Left lung (tissue), 10 donors: ENCODE data around the gene FAM240A. TPM values are rescaled to one million over a fixed set of nuclear protein-coding genes. Genes with fewer than 3 reads are reported as not detected.

Experiments used
- ATAC-seq: fragments of 200-7000 bp; cut with Tn5 transposase; one replicate; pipeline ENCODE4 v1.9.1; 2020; ENCODE audit warnings: moderate library complexity
- DNase-seq, 4 donors: peaks; one replicate each; pipeline ENCODE4 v3.0.0-alpha.2; 2013 to 2020
- H3K27ac ChIP-seq, 2 donors: fragments of 200-600 bp; sonication (generic) in 1 of 2; one replicate each; pipeline versions ENCODE4 v1.5.0 to v1.8.0; 2020 to 2021
- H3K27me3 ChIP-seq, 2 donors: fragments of 200-600 bp; sonication (generic) in 1 of 2; one replicate each; pipeline versions ENCODE4 v1.5.0 to v1.8.0; 2020 to 2021
- H3K36me3 ChIP-seq, 2 donors: fragments of 200-600 bp; sonication (generic) in 1 of 2; one replicate each; pipeline versions ENCODE4 v1.5.0 to v1.8.0; 2020 to 2021
- H3K4me1 ChIP-seq, 2 donors: fragments of 200-600 bp; one replicate each; pipeline ENCODE4 v1.8.0; 2021
- H3K4me3 ChIP-seq, 2 donors: fragments of 200-600 bp; sonication (generic) in 1 of 2; one replicate each; pipeline versions ENCODE4 v1.5.0 to v1.8.0; 2020 to 2021; ENCODE audit warnings: mild to moderate bottlenecking in 1 of 2
- H3K9me3 ChIP-seq, 2 donors: fragments of 200-600 bp; sonication (generic) in 1 of 2; one replicate each; pipeline versions ENCODE4 v1.5.0 to v1.8.0; 2020 to 2021
- CTCF ChIP-seq, 2 donors: fragments of 200-600 bp; sonication (generic) in 1 of 2; IDR thresholded peaks; one replicate each; pipeline versions ENCODE4 v1.5.0 to v1.8.0; 2021; ENCODE audit warnings: antibody characterized with exemption in 2 of 2
- intact Hi-C, 2 donors: fragments of 100-400 bp; cut with DNase I; formaldehyde crosslinking; loops; one replicate each; pipeline versions ENCODE4 v1.11.2 to v1.14.2; 2022
- polyA plus RNA-seq, 6 donors: library from polyadenylated mRNA; unstranded; fragments of 120-200 nt; gene quantifications; one replicate each; pipeline ENCODE4 v1.2.1, GENCODE V29; 2013; ENCODE audit not compliant: insufficient read length in 6 of 6
- total RNA-seq, 2 donors: library from RNA; stranded (reverse); fragmentation: NEBNext Ultra II Directional; extraction: Animal tissue kit (Norgen Biotek cat#: 25700); gene quantifications; one replicate each; pipeline ENCODE4 v1.2.1, GENCODE V29; 2021
- donor health status: DM: no; HTN: yes; CAD: no.
- donor health status: DM: no; HTN: no; CAD: no.

Gene FAM240A
- total and polyA plus RNA-seq, 8 donors = not detected

- Histone ChIP-seq H3K9me3 (no peaks in the 10 kb centered on the region), H3K36me3 (peaks cover 0 to 73% of the 10 kb centered on the region in 2 donors), H3K4me1 (no peaks in the 10 kb centered on the region), H3K27ac (no peak overlapping the region), H3K27me3 (no peaks in the 10 kb centered on the region), H3K4me3 (no peak overlapping the region)
- TF ChIP-seq CTCF (IDR thresholded peaks at IDR 0.05) = no peak
- intact Hi-C loops = no loop called here
- no peak for ATAC-seq
- peak in 2 of 4 donors; percentile 26 for DNase-seq
These were observed 63.1 kb downstream of the FAM240A start for GRCh38 chr3:46675426-46675825.

Other genes starting within 250 kb of the FAM240A start
- 10 to 100 TPM in 1 of 2 donors, 1 to 10 TPM in 1; 2.9 to 13.8 TPM for gene CCR5, start 241.6 kb upstream of the FAM240A start, total RNA-seq
- gene CCR5, start 241.6 kb upstream of the FAM240A start, polyA plus RNA-seq = under 1 TPM; 0.33 to 0.97 (median 0.50) TPM
- gene CCRL2, start 205.3 kb upstream of the FAM240A start, total RNA-seq = 10 to 100 TPM; 18.9 to 37.1 TPM
- 1 to 10 TPM; 3.4 to 5.6 (median 4.2) TPM for gene CCRL2, start 205.3 kb upstream of the FAM240A start, polyA plus RNA-seq
- 100 to 1,000 TPM in 1 of 2 donors, 1 to 10 TPM in 1; 2.3 to 113 TPM for gene LTF, start 147.6 kb upstream of the FAM240A start, total RNA-seq
- gene LTF, start 147.6 kb upstream of the FAM240A start, polyA plus RNA-seq = 1 to 10 TPM; 3.7 to 7.6 (median 5.5) TPM
- gene RTP3, start 114.5 kb upstream of the FAM240A start, total RNA-seq = not detected
- under 1 TPM in 1 of 6 donors, not detected in 5; 0.13 TPM for gene RTP3, start 114.5 kb upstream of the FAM240A start, polyA plus RNA-seq
- under 1 TPM; 0.45 to 0.47 TPM for gene LRRC2, start 46.2 kb upstream of the FAM240A start, total RNA-seq
- under 1 TPM; 0.36 to 0.47 (median 0.44) TPM for gene LRRC2, start 46.2 kb upstream of the FAM240A start, polyA plus RNA-seq
- 10 to 100 TPM; 45.4 to 74.4 TPM for gene ALS2CL, start 81.2 kb downstream of the FAM240A start, total RNA-seq
- 10 to 100 TPM in 5 of 6 donors, 1 to 10 TPM in 1; 7.6 to 14.7 (median 11.1) TPM for gene ALS2CL, start 81.2 kb downstream of the FAM240A start, polyA plus RNA-seq
- under 1 TPM in 1 of 2 donors, not detected in 1; 0.23 TPM for gene TMIE, start 88.9 kb downstream of the FAM240A start, total RNA-seq
- gene TMIE, start 88.9 kb downstream of the FAM240A start, polyA plus RNA-seq = under 1 TPM; 0.37 to 0.82 (median 0.59) TPM
- under 1 TPM; 0.24 to 0.26 TPM for gene PRSS50, start 105.3 kb downstream of the FAM240A start, total RNA-seq
- gene PRSS50, start 105.3 kb downstream of the FAM240A start, polyA plus RNA-seq = 1 to 10 TPM in 1 of 6 donors, under 1 TPM in 5; 0.38 to 1.1 (median 0.75) TPM